Measurements from ENCODE around the gene BNC2. TPM values are rescaled to one million over a fixed set of nuclear protein-coding genes. Genes with fewer than 3 reads are reported as not detected.

Gene BNC2
- total and polyA plus RNA-seq, 4 experiments from 2014 or later = not detected

DNA sequence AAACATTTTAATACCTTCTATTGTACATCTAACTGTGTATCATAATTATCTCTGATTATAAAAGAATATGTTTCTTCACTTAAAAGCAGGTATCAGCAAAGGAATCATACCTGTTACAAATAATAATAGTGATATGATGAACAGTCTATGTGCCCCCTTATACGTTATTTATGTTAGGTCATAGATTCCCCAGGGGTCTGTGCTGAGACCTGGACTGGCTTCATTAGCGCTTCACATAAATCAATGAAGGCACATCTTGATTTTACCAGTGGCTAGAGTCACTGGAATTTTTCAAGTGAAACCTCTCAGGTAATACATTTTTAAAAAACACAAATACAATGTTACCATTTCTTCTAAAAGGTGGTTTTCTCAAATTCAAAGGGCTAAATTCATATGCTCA, 275.2 kb downstream of the BNC2 start:
- no peaks in the 10 kb centered on the region for H3K4me1 Mint-ChIP-seq
- H3K27me3 ChIP-seq (ENCODE audit: insufficient read depth, low read length) = no peaks in the 10 kb centered on the region
- DNase-seq = no peak
- H3K36me3 ChIP-seq (ENCODE audit: insufficient read depth, low read length) = no peaks in the 10 kb centered on the region
- POLR2A ChIA-PET (ENCODE audit: partially characterized antibody) = no interaction called here
- H3K4me3 ChIP-seq (ENCODE audit: low read length in 2 of 2) = no peak overlapping the region
- intact Hi-C loops (cut with micrococcal nuclease) = no loop called here
- H3K4me1 ChIP-seq (ENCODE audit: insufficient read depth, low read length) = no peaks in the 10 kb centered on the region
- peaks cover 0 to 5% (median under 1%) of the 10 kb centered on the region in 8 donors for H3K9me3 Mint-ChIP-seq
- no peaks in the 10 kb centered on the region for H3K36me3 Mint-ChIP-seq
- no peaks in the 10 kb centered on the region for H3K27me3 Mint-ChIP-seq
- H3K9me3 ChIP-seq (ENCODE audit: control insufficient read depth in 1 of 2, low read length in 2 of 2) = no peaks in the 10 kb centered on the region
- CTCF ChIA-PET (ENCODE audit: partially characterized antibody) = no interaction called here
- H3K4me3 Mint-ChIP-seq = no peak overlapping the region
- H3K27ac Mint-ChIP-seq = no peak overlapping the region
- no peak overlapping the region for H3K27ac ChIP-seq (ENCODE audit: low read depth, low read length)

DNA sequence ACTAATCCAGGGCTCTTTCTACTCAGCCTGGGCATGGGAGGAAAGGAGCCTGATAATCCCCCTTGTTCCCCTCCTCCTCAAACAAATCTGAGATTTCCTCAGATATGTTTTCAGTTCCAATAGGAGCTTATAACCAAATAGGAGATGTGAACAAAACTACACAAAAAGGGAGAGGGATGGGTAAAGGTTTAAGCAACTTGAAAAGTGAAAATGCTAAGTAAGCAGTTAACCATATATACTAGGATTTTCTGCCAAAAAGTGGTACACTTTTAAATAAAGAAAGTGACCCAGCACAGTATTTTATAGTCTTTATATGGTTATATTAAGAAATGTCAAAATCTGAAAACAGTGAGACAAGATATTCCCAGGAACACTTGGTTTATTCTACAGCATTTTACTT, 275.7 kb downstream of the BNC2 start:
- no peaks in the 10 kb centered on the region for H3K4me1 ChIP-seq (ENCODE audit: insufficient read depth, low read length)
- ChIA-PET POLR2A (ENCODE audit: partially characterized antibody) (no interaction called here), CTCF (ENCODE audit: partially characterized antibody) (no interaction called here)
- Mint-ChIP-seq H3K9me3 (peaks cover 0 to 5% (median under 1%) of the 10 kb centered on the region in 8 donors), H3K36me3 (no peaks in the 10 kb centered on the region), H3K27ac (no peak overlapping the region), H3K27me3 (no peaks in the 10 kb centered on the region), H3K4me3 (no peak overlapping the region), H3K4me1 (no peaks in the 10 kb centered on the region)
- DNase-seq = no peak
- H3K36me3 ChIP-seq (ENCODE audit: insufficient read depth, low read length) = no peaks in the 10 kb centered on the region
- H3K4me3 ChIP-seq (ENCODE audit: low read length in 2 of 2) = no peak overlapping the region
- H3K9me3 ChIP-seq (ENCODE audit: control insufficient read depth in 1 of 2, low read length in 2 of 2) = no peaks in the 10 kb centered on the region
- intact Hi-C loops (cut with micrococcal nuclease) = no loop called here
- H3K27me3 ChIP-seq (ENCODE audit: insufficient read depth, low read length) = no peaks in the 10 kb centered on the region
- H3K27ac ChIP-seq (ENCODE audit: low read depth, low read length) = no peak overlapping the region

DNA sequence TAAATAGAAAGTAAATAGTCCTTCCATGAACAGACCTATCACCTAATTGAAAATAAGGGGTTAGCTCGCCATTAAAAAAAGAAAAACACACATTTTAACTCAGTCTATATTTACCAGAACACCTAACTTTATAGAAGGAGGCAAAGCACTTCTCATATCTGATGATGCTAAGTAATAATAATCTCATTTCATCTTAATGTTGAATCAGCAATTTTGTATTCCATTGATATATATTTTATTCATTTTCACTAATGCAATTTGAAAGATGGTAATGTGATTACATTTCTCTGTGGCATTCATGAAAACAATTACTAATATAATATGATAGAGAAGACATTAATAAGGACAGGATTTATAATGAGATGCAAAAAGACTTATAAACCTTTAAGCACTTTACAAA, 276.7 kb downstream of the BNC2 start:
- CTCF ChIA-PET (ENCODE audit: partially characterized antibody) = no interaction called here
- no peak overlapping the region for H3K27ac Mint-ChIP-seq

DNA sequence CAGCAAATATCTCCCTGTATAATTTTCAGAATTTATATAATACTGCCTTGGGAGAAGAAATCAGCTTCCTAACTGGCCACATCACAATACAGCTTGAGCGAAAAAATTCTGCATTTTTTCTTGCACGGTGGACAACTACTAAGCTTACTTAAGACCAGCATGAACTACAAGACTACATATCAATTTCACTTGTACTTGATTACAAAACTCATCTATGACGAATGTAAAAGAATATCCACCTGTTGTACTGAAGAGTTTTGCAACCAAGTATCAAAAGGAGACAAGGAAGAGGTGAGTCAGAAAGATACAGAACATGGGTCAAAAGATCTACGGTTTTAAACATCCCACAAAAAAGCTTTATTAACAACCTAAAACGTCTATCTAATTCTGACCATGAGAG, 279.4 kb downstream of the BNC2 start:
- Mint-ChIP-seq H3K27ac (no peak overlapping the region), H3K27me3 (no peaks in the 10 kb centered on the region), H3K9me3 (peaks cover 0 to 9% (median 3%) of the 10 kb centered on the region in 8 donors), H3K4me3 (no peak overlapping the region), H3K4me1 (no peaks in the 10 kb centered on the region), H3K36me3 (no peaks in the 10 kb centered on the region)
- Histone ChIP-seq H3K27ac (ENCODE audit: low read depth, low read length) (no peak overlapping the region), H3K4me1 (ENCODE audit: insufficient read depth, low read length) (no peaks in the 10 kb centered on the region), H3K4me3 (ENCODE audit: low read length in 2 of 2) (no peak overlapping the region), H3K27me3 (ENCODE audit: insufficient read depth, low read length) (no peaks in the 10 kb centered on the region), H3K9me3 (ENCODE audit: control insufficient read depth in 1 of 2, low read length in 2 of 2) (no peaks in the 10 kb centered on the region), H3K36me3 (ENCODE audit: insufficient read depth, low read length) (no peaks in the 10 kb centered on the region)
- intact Hi-C loops (cut with micrococcal nuclease) = no loop called here
- no peak for DNase-seq
- CTCF ChIA-PET (ENCODE audit: partially characterized antibody) = no interaction called here
- POLR2A ChIA-PET (ENCODE audit: partially characterized antibody) = no interaction called here

More for the DNA sequence above, 276.7 kb downstream of the BNC2 start:
- Histone ChIP-seq H3K4me1 (ENCODE audit: insufficient read depth, low read length) (no peaks in the 10 kb centered on the region), H3K27me3 (ENCODE audit: insufficient read depth, low read length) (no peaks in the 10 kb centered on the region), H3K4me3 (ENCODE audit: low read length in 2 of 2) (no peak overlapping the region), H3K9me3 (ENCODE audit: control insufficient read depth in 1 of 2, low read length in 2 of 2) (no peaks in the 10 kb centered on the region), H3K27ac (ENCODE audit: low read depth, low read length) (no peak overlapping the region), H3K36me3 (ENCODE audit: insufficient read depth, low read length) (no peaks in the 10 kb centered on the region)
- no peak overlapping the region for H3K4me3 Mint-ChIP-seq
- intact Hi-C loops (cut with micrococcal nuclease) = no loop called here
- H3K36me3 Mint-ChIP-seq = no peaks in the 10 kb centered on the region
- no peaks in the 10 kb centered on the region for H3K4me1 Mint-ChIP-seq
- H3K27me3 Mint-ChIP-seq = no peaks in the 10 kb centered on the region
- POLR2A ChIA-PET (ENCODE audit: partially characterized antibody) = no interaction called here
- peaks cover 0 to 5% (median under 1%) of the 10 kb centered on the region in 8 donors for H3K9me3 Mint-ChIP-seq
- DNase-seq = no peak

DNA sequence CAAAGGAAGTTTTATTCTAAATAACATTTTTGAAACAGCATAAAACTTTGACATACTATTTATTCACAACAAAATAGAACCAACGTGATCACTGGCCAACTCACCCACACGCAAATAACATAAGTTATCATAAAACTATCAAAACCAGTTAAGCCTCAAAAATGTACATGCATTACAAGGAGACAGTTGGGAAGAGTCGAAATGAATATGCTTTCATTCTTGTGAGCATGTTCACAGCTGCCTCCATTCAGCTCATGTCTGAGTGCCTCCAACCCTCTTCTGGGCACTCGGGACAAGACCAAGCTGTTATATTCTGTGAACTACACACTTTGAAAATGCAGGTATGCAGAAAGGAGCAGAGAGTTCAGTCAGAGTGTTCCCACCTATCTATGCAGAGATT, 284.9 kb downstream of the BNC2 start:
- CTCF ChIA-PET (ENCODE audit: partially characterized antibody) = no interaction called here
- Mint-ChIP-seq H3K27ac (no peak overlapping the region), H3K9me3 (peaks cover 2 to 15% (median 5%) of the 10 kb centered on the region in 8 donors), H3K4me1 (no peaks in the 10 kb centered on the region), H3K4me3 (no peak overlapping the region), H3K36me3 (no peaks in the 10 kb centered on the region), H3K27me3 (no peaks in the 10 kb centered on the region)
- Histone ChIP-seq H3K27ac (ENCODE audit: low read depth, low read length) (no peak overlapping the region), H3K27me3 (ENCODE audit: insufficient read depth, low read length) (no peaks in the 10 kb centered on the region), H3K36me3 (ENCODE audit: insufficient read depth, low read length) (no peaks in the 10 kb centered on the region), H3K4me1 (ENCODE audit: insufficient read depth, low read length) (no peaks in the 10 kb centered on the region), H3K9me3 (ENCODE audit: control insufficient read depth in 1 of 2, low read length in 2 of 2) (no peaks in the 10 kb centered on the region), H3K4me3 (ENCODE audit: low read length in 2 of 2) (no peak overlapping the region)
- POLR2A ChIA-PET (ENCODE audit: partially characterized antibody) = no interaction called here
- DNase-seq = no peak
- intact Hi-C loops (cut with micrococcal nuclease) = no loop called here

DNA sequence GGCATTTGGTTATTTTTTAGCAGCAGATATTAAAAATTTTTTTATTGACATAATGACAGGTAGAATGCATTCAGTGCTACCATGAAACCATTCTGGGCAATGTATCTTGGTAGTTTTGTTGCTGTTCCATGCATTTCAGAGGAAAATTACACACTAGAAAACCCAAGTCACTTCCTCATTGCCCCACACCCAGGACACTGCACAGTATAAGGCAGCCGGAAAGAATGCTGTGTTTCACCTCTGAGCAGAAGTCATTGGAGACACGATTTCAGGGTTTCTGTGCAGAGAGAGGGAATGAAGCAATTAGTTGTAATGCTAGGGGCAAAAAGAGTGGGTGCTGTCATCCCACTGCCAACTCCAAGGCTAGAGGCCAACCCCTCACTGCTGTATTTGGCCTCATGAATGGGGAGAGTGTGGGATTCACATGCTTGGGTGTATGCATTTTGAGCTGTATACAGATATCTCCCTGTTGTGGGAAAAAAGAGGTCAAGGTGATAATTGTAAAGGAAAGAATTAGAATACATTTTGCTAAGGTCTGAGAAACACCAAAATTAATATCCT, 290.5 kb downstream of the BNC2 start:
- intact Hi-C loops (cut with micrococcal nuclease) = no loop called here
- CTCF ChIA-PET (ENCODE audit: partially characterized antibody) = no interaction called here
- Histone ChIP-seq H3K36me3 (ENCODE audit: insufficient read depth, low read length) (no peaks in the 10 kb centered on the region), H3K4me1 (ENCODE audit: insufficient read depth, low read length) (no peaks in the 10 kb centered on the region), H3K9me3 (ENCODE audit: control insufficient read depth in 1 of 2, low read length in 2 of 2) (no peaks in the 10 kb centered on the region), H3K4me3 (ENCODE audit: low read length in 2 of 2) (no peak overlapping the region), H3K27ac (ENCODE audit: low read depth, low read length) (no peak overlapping the region), H3K27me3 (ENCODE audit: insufficient read depth, low read length) (no peaks in the 10 kb centered on the region)
- no peak overlapping the region for H3K27ac Mint-ChIP-seq
- no peaks in the 10 kb centered on the region for H3K4me1 Mint-ChIP-seq
- no peaks in the 10 kb centered on the region for H3K27me3 Mint-ChIP-seq
- H3K36me3 Mint-ChIP-seq = no peaks in the 10 kb centered on the region
- POLR2A ChIA-PET (ENCODE audit: partially characterized antibody) = no interaction called here
- DNase-seq = no peak
- no peak overlapping the region for H3K4me3 Mint-ChIP-seq
- peaks cover 0 to 9% (median 4%) of the 10 kb centered on the region in 8 donors for H3K9me3 Mint-ChIP-seq

DNA sequence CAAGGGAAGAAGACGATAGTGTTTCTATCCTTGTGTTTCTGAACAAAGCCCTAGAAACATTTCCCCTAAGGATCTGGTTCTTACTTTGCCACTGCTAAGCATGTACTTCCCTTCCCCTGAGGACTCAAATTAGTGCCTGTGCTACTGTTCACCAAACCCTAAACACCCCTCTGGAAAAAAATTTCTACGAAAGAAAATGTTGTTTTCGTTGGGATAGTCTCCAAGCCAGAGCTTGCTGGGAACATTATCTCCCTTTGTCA, 294.6 kb downstream of the BNC2 start:
- CTCF ChIA-PET (ENCODE audit: partially characterized antibody) = no interaction called here
- DNase-seq = no peak
- POLR2A ChIA-PET (ENCODE audit: partially characterized antibody) = no interaction called here
- Histone ChIP-seq H3K4me3 (ENCODE audit: low read length in 2 of 2) (no peak overlapping the region), H3K9me3 (ENCODE audit: control insufficient read depth in 1 of 2, low read length in 2 of 2) (no peaks in the 10 kb centered on the region), H3K4me1 (ENCODE audit: insufficient read depth, low read length) (no peaks in the 10 kb centered on the region), H3K36me3 (ENCODE audit: insufficient read depth, low read length) (no peaks in the 10 kb centered on the region), H3K27ac (ENCODE audit: low read depth, low read length) (no peak overlapping the region), H3K27me3 (ENCODE audit: insufficient read depth, low read length) (no peaks in the 10 kb centered on the region)
- peak overlapping the region in 1 of 7 donors; percentile 14 for H3K27ac Mint-ChIP-seq
- intact Hi-C loops (cut with micrococcal nuclease) = no loop called here
- no peaks in the 10 kb centered on the region for H3K36me3 Mint-ChIP-seq
- H3K9me3 Mint-ChIP-seq = peaks cover 0 to 10% (median 2%) of the 10 kb centered on the region in 8 donors
- H3K4me1 Mint-ChIP-seq = no peaks in the 10 kb centered on the region
- no peak overlapping the region for H3K4me3 Mint-ChIP-seq
- H3K27me3 Mint-ChIP-seq = no peaks in the 10 kb centered on the region

Measured in CD4-positive, alpha-beta memory T cell (primary cell).